ENCODE results near the gene AGAP1. TPM values are rescaled to one million over a fixed set of nuclear protein-coding genes. Genes with fewer than 3 reads are reported as not detected.

The AGAP1 gene
- total and polyA plus RNA-seq, 4 donors: 2.0 to 8.5 (median 5.4) TPM

- H3K9me3 ChIP-seq (ENCODE audit: control insufficient read depth in 4 of 4, low read length in 3 of 4): no peaks in the 10 kb centered on the region
- H3K27me3 ChIP-seq (ENCODE audit: control insufficient read depth in 4 of 4, insufficient read depth in 4 of 4, low read length in 3 of 4): no peaks in the 10 kb centered on the region
- H3K9ac ChIP-seq (ENCODE audit: low read depth in 1 of 2, low read length in 2 of 2): no peak overlapping the region
- 90% methylated on average over 18 of the region's 18 CpGs for WGBS
- H3K4me1 ChIP-seq (ENCODE audit: control insufficient read depth in 4 of 4, insufficient read depth in 4 of 4, low read length in 3 of 4): peaks cover 0 to 4% (median 1%) of the 10 kb centered on the region in 4 donors
- H3K4me3 ChIP-seq (ENCODE audit: low read depth in 1 of 3, low read length in 3 of 3): no peak overlapping the region
- H3K27ac ChIP-seq (ENCODE audit: low read depth in 1 of 2, low read length in 2 of 2): no peak overlapping the region
- H3K36me3 ChIP-seq (ENCODE audit: control insufficient read depth in 4 of 4, insufficient read depth in 3 of 4, low read depth in 1 of 4, low read length in 3 of 4): no peaks in the 10 kb centered on the region
- TF ChIP-seq, protein P1, sequence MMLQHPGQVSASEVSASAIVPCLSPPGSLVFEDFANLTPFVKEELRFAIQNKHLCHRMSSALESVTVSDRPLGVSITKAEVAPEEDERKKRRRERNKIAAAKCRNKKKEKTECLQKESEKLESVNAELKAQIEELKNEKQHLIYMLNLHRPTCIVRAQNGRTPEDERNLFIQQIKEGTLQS (IDR thresholded peaks at IDR 0.05): no peak
- no peak for TF ChIP-seq REST (IDR thresholded peaks at IDR 0.05)
- no peak for DNase-seq (ENCODE audit: low spot score)
These were observed 113.8 kb downstream of the AGAP1 start for GRCh38 chr2:235607546-235608199.

DNA sequence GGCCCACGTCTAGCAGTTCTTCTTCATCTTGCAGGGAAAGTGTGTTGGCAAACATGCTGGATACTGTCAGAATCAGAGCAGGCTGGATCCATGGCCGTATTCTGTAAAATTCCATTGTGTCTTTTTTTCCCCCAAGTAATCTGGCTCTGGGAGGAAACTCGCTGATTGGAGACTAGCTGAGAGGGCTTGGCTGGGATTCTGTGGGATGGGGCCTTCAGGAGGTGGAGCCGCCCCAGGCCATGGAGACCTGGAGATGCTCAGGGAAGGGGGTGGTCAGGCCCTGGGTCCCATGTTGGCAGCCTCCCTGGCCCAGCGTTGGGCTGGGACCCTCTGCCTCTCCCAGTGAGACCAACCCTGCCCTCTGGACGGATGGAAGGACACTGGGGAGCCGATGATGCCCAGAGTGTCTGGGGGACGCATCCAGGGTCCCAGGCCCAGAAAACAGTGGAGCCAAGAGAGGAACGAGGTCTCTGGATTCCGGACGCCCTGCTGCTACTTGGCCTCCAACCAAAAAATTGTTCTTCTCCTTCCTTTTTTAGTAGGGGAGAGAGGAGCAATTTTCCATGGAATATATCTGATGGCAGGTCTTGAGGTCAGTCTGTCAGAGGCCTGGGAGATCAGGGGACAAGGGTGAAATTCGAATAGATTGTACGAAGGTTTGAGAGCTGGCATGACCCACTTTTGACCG, 114.5 kb downstream of the AGAP1 start:
- no peak overlapping the region for H3K4me3 ChIP-seq (ENCODE audit: low read depth in 1 of 3, low read length in 3 of 3)
- no peaks in the 10 kb centered on the region for H3K9me3 ChIP-seq (ENCODE audit: control insufficient read depth in 4 of 4, low read length in 3 of 4)
- H3K36me3 ChIP-seq (ENCODE audit: control insufficient read depth in 4 of 4, insufficient read depth in 3 of 4, low read depth in 1 of 4, low read length in 3 of 4): no peaks in the 10 kb centered on the region
- TF ChIP-seq CTCF (IDR thresholded peaks at IDR 0.05; ENCODE audit: low read depth, low read length, missing input control) (no peak), EGR1 (IDR thresholded peaks at IDR 0.05; ENCODE audit: low read depth in 2 of 2) (no peak), RXRA (IDR thresholded peaks at IDR 0.05) (no peak), SP1 (IDR thresholded peaks at IDR 0.05) (no peak), FOXA2 (IDR thresholded peaks at IDR 0.05) (no peak), NR2F2 (IDR thresholded peaks at IDR 0.05) (no peak), TAF1 (conservative IDR thresholded peaks at IDR 0.05) (no peak), ZBTB33 (IDR thresholded peaks at IDR 0.05) (no peak), FOXA1 (IDR thresholded peaks at IDR 0.05) (no peak), RAD21 (IDR thresholded peaks at IDR 0.05) (no peak), MAX (IDR thresholded peaks at IDR 0.05) (no peak), GABPA (IDR thresholded peaks at IDR 0.05 in 1 of 2, conservative IDR thresholded peaks at IDR 0.05 in 1 of 2) (no peak), HNF4A (conservative IDR thresholded peaks at IDR 0.05) (no peak), YY1 (IDR thresholded peaks at IDR 0.05) (no peak)
- TF ChIP-seq, protein P1 (IDR thresholded peaks at IDR 0.05): no peak
- DNase-seq (ENCODE audit: low spot score): no peak
- WGBS: 90% methylated on average over 14 of the region's 14 CpGs
- H3K27me3 ChIP-seq (ENCODE audit: control insufficient read depth in 4 of 4, insufficient read depth in 4 of 4, low read length in 3 of 4): no peaks in the 10 kb centered on the region
- H3K27ac ChIP-seq (ENCODE audit: low read depth in 1 of 2, low read length in 2 of 2): no peak overlapping the region
- H3K4me1 ChIP-seq (ENCODE audit: control insufficient read depth in 4 of 4, insufficient read depth in 4 of 4, low read length in 3 of 4): peaks cover 0 to 4% (median 1%) of the 10 kb centered on the region in 4 donors
- H3K9ac ChIP-seq (ENCODE audit: low read depth in 1 of 2, low read length in 2 of 2): no peak overlapping the region

Data from liver (tissue), 9 donors.